ENCODE data around the gene KLF17. TPM values are rescaled to one million over a fixed set of nuclear protein-coding genes. Genes with fewer than 3 reads are reported as not detected.

The KLF17 gene, protein sequence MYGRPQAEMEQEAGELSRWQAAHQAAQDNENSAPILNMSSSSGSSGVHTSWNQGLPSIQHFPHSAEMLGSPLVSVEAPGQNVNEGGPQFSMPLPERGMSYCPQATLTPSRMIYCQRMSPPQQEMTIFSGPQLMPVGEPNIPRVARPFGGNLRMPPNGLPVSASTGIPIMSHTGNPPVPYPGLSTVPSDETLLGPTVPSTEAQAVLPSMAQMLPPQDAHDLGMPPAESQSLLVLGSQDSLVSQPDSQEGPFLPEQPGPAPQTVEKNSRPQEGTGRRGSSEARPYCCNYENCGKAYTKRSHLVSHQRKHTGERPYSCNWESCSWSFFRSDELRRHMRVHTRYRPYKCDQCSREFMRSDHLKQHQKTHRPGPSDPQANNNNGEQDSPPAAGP
- total RNA-seq: 0.16 TPM in 1 of 2 replicates, not detected in the other

GRCh38 chr1:44118682-44119081 is at the start of gene KLF17:
Gene KLF17, plus strand, starts transcription at chr1:44118821. Its CDS starts 87 bp downstream, at chr1:44118908.

DNA sequence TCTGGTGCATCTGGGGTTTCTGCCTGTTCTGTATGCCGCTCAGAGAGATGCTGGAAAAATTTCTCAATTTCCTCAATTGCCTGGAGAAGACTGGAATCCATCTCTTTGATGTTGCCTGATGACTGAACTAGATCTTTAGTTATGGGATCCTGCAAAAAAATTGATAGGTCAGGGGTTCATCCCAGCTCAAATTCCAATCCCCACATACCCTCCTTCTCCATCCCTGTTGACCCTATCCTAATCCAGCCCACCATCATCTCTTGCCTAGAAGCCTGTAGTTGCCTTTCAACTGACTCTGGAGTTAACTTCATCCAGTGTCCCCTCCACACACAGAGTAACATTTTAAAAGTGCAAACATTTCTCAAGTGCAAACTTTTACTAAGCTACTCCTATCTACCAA is 22.9 kb downstream of the KLF17 start, which contains the start of gene KLF18:
KLF18 (minus strand) TSS at position 101 of the 400 bp plus-strand sequence; CDS start at position 101, 0 bp downstream.

Other genes with a start within 250 kb of the KLF17 start
- under 0.01 TPM in 1 of 2 replicates, not detected in the other for gene ARTN, start 185.0 kb upstream of the KLF17 start, total RNA-seq
- 10.2 and 13.7 TPM in 2 replicates for gene IPO13, start 171.9 kb upstream of the KLF17 start, total RNA-seq
- gene DPH2, start 148.8 kb upstream of the KLF17 start, total RNA-seq: 7.9 and 10.4 TPM in 2 replicates
- gene ATP6V0B, start 143.9 kb upstream of the KLF17 start, total RNA-seq: 47.9 and 63.2 TPM in 2 replicates
- 45.2 and 46.1 TPM in 2 replicates for gene B4GALT2, start 139.6 kb upstream of the KLF17 start, total RNA-seq
- 3.1 and 4.4 TPM in 2 replicates for gene CCDC24, start 127.2 kb upstream of the KLF17 start, total RNA-seq
- 2.4 and 6.4 TPM in 2 replicates for gene SLC6A9, start 87.4 kb upstream of the KLF17 start, total RNA-seq
- gene KLF18, start 22.8 kb downstream of the KLF17 start, total RNA-seq: not detected in 2 replicates
- 24.1 and 25.8 TPM in 2 replicates for gene DMAP1, start 94.7 kb downstream of the KLF17 start, total RNA-seq
- 31.2 and 35.8 TPM in 2 replicates for gene ERI3, start 236.4 kb downstream of the KLF17 start, total RNA-seq

Measured in bronchial smooth muscle cell (primary cell).